HG03196 (cell line): ENCODE measurements around the gene PABPN1.
A peak's percentile ranks its signal among the peaks of the same experiment; 100 is the strongest.
"Not testable (repeated sequence)": the region's sequence is repeated elsewhere in the genome, so short reads cannot be mapped to it uniquely, and the experiment has no call there.

Experiments used
- ATAC-seq: cut with Tn5 transposase; IDR thresholded peaks from one replicate; pipeline ENCODE4 v1.9.1; 2021; ENCODE audit not compliant: unreplicated experiment

The PABPN1 gene

DNA sequence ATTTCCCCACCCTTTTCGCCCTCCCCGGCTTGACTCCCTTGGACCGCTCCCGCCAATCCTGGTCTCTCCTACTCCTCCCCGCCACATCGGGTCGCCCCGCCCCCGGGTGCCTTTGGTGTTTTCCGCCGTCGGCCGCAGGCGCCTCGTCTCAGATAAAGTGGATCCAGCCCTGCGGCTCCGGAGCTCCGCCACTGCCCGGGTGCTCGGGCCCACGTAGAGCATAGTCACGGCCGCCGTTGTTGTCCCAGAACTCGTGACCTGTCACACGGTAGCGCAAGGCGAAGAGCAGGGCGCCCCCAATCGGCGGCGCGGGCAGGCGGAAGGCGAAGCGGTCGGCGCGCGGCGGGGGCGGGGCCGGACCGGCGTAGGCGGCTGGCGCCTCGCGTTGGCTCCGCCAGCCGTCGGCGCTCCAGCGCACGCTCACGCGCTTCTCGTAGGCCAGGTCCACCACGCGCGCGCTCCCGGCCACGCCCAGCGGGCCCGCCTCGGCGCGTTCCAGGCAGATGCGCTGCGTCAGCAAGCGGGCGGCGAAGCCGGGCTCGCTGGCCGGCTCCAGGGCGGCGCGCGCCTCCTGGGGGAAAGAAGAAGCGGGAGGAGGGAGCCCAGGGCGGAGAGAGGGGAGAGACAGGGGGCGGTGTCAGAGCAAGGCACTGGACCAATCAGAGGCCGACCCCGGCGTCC, 19.8 kb upstream of the PABPN1 start:
- ATAC-seq = peak; percentile 79

DNA sequence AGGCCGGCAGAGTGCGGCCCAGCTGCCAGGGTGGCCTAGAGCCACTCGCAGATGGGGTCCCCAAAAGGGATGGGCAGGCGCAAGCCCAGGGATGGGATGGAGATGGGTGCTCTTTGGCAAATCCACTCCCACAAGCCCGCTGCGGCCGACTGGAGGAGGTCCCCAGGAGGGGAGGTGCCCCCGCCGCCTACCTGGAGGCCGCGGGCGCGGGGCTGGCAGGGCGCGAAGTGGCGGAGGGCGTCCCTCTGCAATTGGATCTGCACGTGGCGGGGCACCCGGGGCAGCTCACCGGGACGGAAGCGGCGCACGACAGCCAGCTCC, 19.3 kb upstream of the PABPN1 start:
- peak; percentile 12 for ATAC-seq

DNA sequence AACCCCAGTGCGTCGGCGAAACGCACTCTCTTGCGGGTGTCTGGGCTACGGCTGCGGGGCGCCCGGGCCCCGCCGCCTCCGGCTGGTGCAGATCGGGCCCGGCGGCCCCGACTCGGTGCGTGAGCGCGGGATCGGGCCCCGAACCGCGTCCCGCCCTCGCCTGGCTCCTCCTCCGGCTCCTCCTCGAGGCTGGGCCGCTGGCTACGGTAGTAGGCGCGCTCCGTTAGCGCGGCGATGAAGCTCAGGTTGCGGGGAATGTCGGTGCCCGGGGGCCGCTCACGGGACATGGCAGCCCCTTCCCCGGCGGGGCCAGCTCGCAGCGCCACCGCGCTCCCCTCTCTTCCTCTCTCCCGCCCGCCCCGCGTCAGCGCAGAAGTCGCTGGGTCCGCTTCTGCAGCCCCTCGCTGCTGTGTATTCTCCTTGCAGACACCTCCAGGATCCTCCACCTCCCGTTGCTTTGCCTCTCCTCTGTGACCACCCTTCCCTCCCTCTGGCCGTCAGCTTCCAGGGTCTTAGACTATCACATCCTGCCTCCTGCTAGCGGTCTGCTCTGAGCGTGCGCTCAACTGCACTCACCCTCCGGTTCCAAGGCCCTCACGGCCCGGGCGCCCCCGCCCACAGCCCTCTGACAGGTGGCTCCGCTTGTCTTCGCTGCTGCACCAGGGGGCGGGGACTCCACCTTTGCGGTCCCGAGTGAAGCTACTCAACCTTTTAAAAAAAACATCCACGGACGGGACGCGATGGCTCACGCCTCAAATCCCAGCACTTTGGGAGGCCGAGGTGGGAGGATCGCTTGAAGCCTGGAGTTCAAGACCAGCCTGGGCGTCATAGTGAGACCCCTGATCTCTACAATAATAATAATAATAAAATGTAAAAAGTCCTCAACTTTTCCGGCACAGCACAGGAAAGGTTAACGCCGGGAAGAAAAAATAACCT, 18.7 kb upstream of the PABPN1 start, which contains the start of gene PPP1R3E:
Gene PPP1R3E, minus strand, starts transcription at position 570 of the 936 bp plus-strand sequence. Its CDS starts 283 bp downstream, at position 287.
- peak; percentile 26 for ATAC-seq

DNA sequence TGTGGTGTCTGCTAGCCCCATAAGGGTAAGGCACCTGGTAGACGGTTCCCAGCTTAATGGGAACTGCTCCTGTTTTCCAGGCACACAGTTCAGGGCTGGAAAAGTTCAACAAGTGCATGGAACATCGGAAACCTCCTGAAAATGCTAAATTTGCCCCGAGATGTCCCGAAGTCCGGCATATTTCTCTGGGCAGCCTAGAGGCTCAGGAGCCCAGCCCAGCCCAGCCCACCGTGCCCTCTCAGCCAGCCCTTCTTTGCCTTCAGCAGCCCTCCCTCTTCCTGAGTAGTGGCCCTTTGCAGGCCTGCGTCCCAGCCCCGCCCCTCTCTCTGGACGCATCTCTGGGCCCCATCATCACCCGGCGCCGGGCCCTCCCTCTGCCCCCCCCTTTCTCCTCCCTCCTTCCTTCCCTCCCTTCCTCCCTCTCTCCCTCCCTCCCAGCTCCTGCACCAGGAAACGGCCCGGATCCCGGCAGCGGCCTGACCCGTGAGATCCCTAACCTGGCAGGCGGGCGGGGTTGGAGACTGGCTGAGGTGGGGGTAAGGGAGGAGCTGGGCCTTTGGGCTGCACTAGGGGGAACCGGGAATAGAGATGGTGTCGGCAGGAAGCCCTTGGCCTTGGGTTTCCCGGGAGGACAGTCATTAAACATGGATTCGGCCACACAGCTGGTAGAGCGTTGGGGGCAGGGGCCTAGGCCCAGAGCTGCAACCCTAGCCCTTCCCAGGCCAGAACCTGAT, 14.7 kb upstream of the PABPN1 start, which contains the start of gene BCL2L2:
Gene BCL2L2, plus strand, starts transcription at position 422 of the 734 bp plus-strand sequence. CDS start 935 bp downstream, outside the sequence.
- no peak for ATAC-seq

DNA sequence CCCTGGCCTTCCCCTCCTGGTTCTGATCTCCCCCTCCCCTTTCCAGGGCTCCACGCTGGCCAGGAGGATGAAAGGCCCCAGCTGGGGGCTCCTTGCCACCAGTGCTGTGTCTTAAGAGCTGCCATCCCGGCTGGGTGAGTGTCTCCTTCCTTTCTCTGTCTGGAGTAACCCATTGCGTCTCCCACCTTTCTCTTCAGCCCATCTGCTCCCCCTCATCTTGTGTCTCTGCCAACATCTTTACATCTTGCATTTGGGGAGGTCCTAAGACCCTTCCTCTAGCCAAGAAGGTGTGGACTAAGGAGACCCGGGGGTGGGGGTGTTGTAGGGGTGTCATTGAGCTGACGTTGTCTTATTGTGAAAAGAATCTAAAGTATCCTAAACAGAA, 14.1 kb upstream of the PABPN1 start:
- no peak for ATAC-seq

DNA sequence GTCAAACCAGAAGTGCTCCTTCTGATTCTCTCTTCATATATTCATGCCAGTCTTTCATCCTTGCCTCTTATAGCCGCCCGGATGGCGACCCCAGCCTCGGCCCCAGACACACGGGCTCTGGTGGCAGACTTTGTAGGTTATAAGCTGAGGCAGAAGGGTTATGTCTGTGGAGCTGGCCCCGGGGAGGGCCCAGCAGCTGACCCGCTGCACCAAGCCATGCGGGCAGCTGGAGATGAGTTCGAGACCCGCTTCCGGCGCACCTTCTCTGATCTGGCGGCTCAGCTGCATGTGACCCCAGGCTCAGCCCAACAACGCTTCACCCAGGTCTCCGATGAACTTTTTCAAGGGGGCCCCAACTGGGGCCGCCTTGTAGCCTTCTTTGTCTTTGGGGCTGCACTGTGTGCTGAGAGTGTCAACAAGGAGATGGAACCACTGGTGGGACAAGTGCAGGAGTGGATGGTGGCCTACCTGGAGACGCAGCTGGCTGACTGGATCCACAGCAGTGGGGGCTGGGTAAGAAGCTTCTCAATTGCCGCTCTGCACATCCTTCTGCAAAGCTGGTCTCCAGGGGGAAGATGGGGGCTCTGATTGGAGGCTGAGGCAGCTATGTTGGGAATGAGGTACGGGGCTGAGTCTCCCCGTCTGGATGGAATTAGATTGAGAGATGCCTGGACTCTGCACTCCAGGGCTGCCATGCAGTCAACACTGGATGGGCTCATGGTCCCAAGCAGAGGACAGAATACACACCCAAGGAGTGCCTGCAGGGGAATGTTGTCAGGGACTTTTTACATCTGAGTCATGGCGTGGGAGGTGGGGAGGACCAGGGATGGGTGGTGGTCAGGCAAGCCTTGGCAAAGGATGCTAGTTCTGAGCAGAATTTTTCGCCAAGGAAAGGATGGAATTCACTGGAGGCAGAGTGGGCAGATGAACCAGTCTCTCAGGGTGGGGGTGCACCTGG, 13.3 kb upstream of the PABPN1 start:
- no peak for ATAC-seq

DNA sequence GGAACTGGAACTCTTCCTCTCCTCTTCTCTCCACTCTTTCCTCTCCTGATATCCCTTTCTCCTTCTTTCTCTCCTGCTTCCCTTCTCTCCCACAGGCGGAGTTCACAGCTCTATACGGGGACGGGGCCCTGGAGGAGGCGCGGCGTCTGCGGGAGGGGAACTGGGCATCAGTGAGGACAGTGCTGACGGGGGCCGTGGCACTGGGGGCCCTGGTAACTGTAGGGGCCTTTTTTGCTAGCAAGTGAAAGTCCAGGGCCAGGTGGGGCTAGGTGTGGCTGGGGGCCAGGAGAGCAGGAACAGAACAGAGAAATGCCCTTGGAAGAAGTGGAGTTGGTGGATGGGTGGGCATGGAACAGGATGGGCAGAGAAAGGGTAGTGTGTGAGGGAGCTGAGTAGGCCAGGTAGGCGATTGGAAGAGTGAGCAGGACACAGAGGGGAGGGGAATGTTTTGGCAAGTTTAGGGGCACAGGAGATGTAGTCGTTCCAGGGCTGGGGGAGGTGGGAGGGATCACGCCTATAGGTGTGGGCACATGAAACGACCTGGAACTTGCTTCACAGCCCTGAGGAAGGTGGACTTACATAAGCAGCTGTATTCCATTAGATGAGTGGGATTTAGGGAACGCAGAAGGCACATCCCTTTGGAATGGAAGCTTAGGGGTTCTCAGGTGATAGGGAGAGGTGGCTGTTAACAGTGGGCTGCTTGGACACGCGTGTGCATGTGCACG, 12.4 kb upstream of the PABPN1 start:
- no peak for ATAC-seq

DNA sequence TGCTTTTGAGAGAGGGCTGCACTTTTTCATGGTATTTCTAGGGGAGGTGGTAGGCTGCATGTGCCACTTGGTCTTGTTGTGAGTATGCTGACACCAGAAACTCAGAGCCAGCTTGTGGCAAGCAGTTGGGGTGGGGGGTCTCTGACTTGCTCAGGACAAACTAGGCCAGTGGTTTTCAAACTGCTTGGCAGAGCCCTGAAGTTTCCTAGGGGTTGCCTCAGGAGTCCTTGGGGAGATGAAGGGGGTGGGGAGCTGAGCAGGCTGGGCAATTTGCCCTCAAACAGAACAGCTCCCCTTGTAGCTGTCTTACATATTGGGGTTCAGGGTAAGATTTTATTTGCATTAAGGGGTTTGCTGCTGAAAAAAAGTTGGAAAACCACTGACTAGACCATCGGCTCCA, 10.7 kb upstream of the PABPN1 start:
- ATAC-seq = no peak

DNA sequence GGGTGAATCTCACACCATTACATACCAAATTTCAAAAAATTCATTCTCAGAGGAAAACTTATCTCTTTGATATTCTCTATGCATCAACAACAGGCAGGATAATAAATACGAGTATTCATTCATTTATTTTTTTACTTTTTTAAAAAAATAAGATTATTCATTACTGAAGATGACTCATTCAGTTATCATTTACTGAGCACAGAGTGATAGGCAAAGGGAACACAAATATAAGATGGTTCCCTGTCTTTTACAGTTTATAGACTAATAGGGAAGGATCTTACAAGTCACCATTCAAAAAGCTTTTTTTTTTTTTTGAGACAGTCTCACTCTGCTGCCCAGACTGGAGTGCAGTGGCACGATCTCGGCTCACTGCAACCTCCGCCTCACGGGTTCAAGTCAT, 5.0 kb upstream of the PABPN1 start:
- no peak for ATAC-seq

DNA sequence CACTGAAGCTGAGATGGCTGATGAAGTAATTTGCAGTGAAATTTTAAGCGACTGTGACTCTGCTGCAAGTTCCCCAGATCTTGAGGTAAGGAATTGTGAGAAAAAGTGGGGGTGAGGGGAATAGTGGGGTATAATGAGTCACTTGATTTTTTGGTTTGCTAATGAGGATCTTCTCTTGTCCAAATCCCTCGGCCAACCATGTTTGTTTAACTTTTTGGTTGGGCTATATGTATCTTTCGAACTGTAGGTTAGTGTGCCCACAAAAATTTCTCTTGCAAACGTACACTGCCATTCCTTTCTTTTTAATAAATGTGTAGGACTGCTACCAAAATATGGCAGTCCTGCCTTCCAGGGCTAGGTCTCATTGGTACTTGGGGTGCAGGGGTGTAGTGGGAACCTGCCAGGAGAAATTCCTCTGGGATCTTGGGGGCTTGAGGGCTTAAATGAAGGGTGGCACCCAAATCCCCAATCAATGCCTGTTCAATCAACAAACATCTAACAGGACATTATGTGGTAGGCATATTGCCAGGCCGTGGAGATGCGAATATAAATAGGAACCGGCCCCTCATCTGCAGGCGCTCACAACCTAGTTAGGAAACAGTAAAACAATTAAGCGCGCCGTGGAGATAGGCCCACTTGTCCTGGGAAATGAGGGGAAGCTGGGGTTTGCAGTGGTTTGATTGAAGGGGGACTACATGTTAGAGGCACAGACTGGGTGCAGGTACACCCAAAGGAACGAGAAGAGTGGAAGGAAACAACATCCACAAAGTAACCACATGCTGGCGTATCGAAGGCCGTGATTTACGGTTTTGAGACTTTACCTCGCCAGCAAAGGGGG, 1.3 kb upstream of the PABPN1 start:
- no peak for ATAC-seq

DNA sequence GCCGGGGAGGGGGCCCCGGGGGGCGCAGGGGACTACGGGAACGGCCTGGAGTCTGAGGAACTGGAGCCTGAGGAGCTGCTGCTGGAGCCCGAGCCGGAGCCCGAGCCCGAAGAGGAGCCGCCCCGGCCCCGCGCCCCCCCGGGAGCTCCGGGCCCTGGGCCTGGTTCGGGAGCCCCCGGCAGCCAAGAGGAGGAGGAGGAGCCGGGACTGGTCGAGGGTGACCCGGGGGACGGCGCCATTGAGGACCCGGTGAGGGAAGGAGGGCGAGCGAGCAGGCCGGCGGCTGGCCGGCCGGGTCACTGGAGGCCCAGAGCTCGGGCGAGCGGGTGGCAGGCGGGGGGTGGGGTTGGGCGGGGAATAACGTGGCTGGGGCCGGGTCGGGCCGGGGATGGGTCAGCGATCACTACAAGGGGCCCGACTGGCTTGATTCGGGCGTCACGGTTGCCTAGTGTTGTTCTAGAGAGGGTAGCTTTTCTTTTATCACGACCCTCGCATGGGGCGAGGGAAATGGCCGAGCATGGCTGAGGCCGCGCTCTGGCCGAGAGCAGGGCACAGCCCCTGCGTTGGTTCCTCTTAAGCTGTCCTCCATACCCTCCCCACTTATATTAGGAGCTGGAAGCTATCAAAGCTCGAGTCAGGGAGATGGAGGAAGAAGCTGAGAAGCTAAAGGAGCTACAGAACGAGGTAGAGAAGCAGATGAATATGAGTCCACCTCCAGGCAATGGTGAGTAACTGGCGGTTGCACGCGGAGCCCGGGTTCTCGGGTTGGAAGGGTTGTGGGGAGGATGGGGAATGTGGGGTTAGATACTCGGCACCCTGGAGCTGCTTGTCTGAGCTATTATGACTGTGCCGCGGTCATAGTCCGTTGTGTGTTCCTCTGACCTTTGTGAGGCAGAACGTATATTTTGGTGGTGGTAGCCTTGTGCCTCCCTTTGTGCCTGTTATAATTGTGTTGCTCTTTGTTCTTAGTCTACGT, 603 bp downstream of the PABPN1 start:
- no peak for ATAC-seq

DNA sequence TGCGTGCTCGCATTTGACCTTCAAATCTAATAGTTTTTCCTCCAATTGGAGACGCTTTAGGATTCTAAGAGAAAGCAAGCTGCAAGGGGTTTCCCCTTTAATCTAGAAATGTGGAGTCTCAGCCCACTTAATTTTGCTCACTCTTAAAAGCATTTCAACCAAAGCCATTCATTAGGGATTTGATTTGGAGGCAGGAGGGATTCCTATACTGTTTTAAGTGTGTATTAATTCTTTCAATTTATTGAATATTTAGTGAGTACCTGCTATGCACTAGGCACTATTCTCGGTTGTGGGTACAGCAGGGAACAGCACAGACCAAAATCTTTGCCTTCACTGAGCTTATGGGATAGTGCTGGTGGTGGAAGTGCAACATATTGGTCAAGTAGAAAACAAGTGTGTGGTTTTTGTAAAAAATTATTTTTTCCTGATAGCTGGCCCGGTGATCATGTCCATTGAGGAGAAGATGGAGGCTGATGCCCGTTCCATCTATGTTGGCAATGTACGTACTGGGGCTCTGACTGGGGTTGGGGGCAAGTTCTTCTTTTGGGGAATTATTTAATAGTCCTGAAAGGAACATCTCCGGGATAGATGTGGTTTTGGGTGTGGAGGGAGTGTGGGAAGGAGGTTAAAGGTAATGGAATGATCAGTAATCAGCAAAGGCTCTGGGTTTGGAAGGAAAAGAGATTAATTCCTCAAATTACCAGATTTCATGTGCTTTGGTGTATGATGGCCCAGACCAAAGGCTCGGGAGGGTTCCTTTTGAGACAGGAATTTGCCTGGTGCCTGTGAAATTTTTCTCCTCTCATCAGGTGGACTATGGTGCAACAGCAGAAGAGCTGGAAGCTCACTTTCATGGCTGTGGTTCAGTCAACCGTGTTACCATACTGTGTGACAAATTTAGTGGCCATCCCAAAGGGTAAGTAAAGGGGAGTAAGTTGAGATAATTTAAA, 1.6 kb downstream of the PABPN1 start:
- ATAC-seq = no peak

DNA sequence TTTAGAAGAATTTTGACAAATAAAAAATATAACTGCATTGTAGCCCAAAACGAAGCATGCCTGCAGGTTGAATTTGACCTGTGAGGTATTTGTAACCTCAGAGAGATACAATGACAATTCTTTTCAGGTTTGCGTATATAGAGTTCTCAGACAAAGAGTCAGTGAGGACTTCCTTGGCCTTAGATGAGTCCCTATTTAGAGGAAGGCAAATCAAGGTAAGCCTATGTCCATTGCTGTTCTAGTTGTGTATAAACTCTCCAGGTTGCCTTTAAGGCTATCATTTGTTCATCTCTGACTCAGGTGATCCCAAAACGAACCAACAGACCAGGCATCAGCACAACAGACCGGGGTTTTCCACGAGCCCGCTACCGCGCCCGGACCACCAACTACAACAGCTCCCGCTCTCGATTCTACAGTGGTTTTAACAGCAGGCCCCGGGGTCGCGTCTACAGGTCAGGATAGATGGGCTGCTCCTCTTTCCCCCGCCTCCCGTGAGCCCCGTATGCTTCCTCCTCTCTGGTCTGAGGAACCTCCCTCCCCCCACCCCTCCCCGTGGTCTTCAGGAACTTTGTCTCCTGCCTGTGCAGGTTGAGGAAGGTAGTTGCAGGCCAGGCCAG, 2.7 kb downstream of the PABPN1 start:
- ATAC-seq = no peak

DNA sequence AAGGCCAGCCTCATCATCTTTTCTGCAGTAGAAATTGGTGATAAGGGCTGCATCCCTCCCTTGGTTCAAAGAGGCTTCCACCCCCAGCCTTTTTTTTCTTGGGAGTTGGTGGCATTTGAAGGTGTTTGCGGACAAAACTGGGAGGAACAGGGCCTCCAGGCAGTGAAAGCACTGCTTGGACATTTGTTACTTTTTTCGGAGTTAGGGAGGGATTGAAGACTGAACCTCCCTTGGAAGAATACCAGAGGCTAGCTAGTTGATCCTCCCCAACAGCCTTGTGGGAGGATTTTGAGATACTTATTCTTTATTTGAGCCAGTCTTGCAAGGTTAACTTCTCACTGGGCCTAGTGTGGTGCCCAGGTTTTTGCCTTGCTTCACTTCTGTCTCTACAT, 3.2 kb downstream of the PABPN1 start:
- ATAC-seq = no peak

DNA sequence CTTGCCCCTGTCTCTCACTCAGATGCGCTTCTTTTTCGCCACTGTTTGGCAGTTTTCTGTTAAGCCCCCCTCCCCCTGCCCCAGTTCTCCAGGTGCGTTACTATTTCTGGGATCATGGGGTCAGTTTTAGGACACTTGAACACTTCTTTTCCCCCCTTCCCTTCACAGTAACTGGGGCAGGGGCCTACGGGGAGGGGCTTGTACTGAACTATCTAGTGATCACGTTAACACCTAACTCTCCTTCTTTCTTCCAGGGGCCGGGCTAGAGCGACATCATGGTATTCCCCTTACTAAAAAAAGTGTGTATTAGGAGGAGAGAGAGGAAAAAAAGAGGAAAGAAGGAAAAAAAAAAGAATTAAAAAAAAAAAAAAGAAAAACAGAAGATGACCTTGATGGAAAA, 3.7 kb downstream of the PABPN1 start:
- no peak for ATAC-seq

DNA sequence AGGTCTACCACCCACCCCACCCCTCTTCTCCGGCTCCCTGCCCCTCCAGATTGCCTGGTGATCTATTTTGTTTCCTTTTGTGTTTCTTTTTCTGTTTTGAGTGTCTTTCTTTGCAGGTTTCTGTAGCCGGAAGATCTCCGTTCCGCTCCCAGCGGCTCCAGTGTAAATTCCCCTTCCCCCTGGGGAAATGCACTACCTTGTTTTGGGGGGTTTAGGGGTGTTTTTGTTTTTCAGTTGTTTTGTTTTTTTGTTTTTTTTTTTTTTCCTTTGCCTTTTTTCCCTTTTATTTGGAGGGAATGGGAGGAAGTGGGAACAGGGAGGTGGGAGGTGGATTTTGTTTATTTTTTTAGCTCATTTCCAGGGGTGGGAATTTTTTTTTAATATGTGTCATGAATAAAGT, 4.5 kb downstream of the PABPN1 start:
- not testable (repeated sequence) for ATAC-seq
